ENCODE measurements around the gene GRM7.

GRM7 gene

GRCh38 chr3:7536921-7537320, 676.0 kb downstream of the GRM7 start:
- TF ChIP-seq CTCF (IDR thresholded peaks at IDR 0.05; ENCODE audit: borderline replicate concordance, control extremely low read depth, extremely low read depth, insufficient read depth, missing control alignments): no peak
- in situ Hi-C loops (cut with MboI; ENCODE audit: low sequenced_read_pairs, unreplicated experiment): no loop called here

DNA sequence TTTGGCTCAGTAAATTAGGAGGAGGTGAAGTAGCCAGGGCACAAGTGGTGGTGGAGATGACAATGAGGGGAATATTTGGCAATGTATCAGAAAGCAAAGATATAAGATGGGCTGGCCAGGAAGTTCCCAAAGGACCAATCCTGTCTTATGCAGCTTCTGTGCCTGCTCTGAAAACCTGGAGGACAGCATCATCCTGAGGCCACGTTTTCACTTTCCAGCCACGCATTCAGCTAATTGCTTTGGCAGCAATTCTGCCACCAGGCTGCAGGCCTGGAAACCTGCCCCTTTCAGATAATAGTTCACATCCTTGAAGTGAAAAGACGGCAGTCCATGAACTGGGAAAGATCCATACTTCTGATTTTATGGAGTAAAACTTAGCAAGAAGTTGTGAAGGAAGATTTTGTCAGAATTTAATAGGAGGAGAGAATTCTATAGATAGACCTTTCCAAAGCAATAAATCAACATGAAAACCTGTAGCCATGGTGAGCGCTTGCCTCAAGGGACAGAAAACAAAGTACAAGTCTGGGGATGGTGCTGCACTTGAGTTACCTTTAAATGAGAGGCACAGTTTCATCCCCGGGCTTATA, 682.5 kb downstream of the GRM7 start:
- in situ Hi-C loops (cut with MboI; ENCODE audit: low sequenced_read_pairs, unreplicated experiment): no loop called here
- DNase-seq (ENCODE audit: low spot score): no peak
- TF ChIP-seq CTCF (IDR thresholded peaks at IDR 0.05; ENCODE audit: borderline replicate concordance, control extremely low read depth, extremely low read depth, insufficient read depth, missing control alignments): no peak

More at GRCh38 chr3:7536921-7537320, 676.0 kb downstream of the GRM7 start:
- DNase-seq (ENCODE audit: low spot score): no peak

GRCh38 chr3:7545334-7545733, 684.4 kb downstream of the GRM7 start:
- DNase-seq (ENCODE audit: low spot score): no peak
- no peak for TF ChIP-seq CTCF (IDR thresholded peaks at IDR 0.05; ENCODE audit: borderline replicate concordance, control extremely low read depth, extremely low read depth, insufficient read depth, missing control alignments)
- in situ Hi-C loops (cut with MboI; ENCODE audit: low sequenced_read_pairs, unreplicated experiment): no loop called here

DNA sequence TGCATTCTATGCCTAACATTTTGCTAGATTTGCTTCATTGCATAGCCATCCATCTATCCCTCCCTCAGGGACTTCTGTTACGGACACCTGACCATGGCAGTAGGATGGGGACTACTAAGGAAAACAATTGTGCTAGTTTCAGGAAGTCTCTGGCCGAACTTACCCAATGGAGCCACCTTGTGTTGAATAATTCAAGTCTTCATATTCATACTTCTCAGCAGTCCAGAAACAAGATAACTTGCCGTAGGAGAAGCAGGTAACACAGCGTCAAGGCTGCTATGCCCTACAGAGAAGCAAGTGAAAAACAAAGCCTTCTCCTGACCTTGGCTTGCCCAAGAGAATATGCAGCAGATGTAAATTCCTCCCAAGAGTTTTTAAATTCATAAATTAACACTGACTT, 685.3 kb downstream of the GRM7 start:
- DNase-seq (ENCODE audit: low spot score): no peak
- in situ Hi-C loops (cut with MboI; ENCODE audit: low sequenced_read_pairs, unreplicated experiment): no loop called here
- TF ChIP-seq CTCF (IDR thresholded peaks at IDR 0.05; ENCODE audit: borderline replicate concordance, control extremely low read depth, extremely low read depth, insufficient read depth, missing control alignments): no peak

- TF ChIP-seq CTCF (IDR thresholded peaks at IDR 0.05; ENCODE audit: borderline replicate concordance, control extremely low read depth, extremely low read depth, insufficient read depth, missing control alignments): no peak
- in situ Hi-C loops (cut with MboI; ENCODE audit: low sequenced_read_pairs, unreplicated experiment): no loop called here
- DNase-seq (ENCODE audit: low spot score): no peak
Observed at GRCh38 chr3:7547826-7548225, 686.9 kb downstream of the GRM7 start.

GRCh38 chr3:7562892-7563291, 702.0 kb downstream of the GRM7 start:
- no peak for DNase-seq (ENCODE audit: low spot score)
- in situ Hi-C loops (cut with MboI; ENCODE audit: low sequenced_read_pairs, unreplicated experiment): no loop called here
- no peak for TF ChIP-seq CTCF (IDR thresholded peaks at IDR 0.05; ENCODE audit: borderline replicate concordance, control extremely low read depth, extremely low read depth, insufficient read depth, missing control alignments)
